GM12864 (cell line): ENCODE results near the gene HLF.
A peak's percentile ranks its signal among the peaks of the same experiment; 100 is the strongest.

ENCODE experiments used
- DNase-seq: peaks from one replicate; pipeline ENCODE4 v3.0.0-alpha.2; 2011; ENCODE audit warnings: low read depth
- H3K4me3 ChIP-seq: 2 replicates; pipeline ENCODE4 v1.5.1; 2011; ENCODE audit warnings: mild to moderate bottlenecking, low read depth, low read length, control low read depth
- TF ChIP-seq, protein P1 (sequence below): IDR thresholded peaks from 2 replicates; pipeline ENCODE4 v1.5.1; 2011; ENCODE audit warnings: low read depth, mild to moderate bottlenecking, moderate library complexity, low read length, control low read depth, inconsistent platforms; ENCODE audit errors: missing control alignments

The HLF gene, protein sequence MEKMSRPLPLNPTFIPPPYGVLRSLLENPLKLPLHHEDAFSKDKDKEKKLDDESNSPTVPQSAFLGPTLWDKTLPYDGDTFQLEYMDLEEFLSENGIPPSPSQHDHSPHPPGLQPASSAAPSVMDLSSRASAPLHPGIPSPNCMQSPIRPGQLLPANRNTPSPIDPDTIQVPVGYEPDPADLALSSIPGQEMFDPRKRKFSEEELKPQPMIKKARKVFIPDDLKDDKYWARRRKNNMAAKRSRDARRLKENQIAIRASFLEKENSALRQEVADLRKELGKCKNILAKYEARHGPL

GRCh38 chr17:55264645-55265298 lies at the start of gene HLF:
Gene HLF, plus strand, starts transcription at chr17:55264960. Its CDS starts 525 bp downstream, at chr17:55265485.
- H3K4me3 ChIP-seq: peak within 1 kb of the TSS; percentile 28; the same call in 1 of the 2 replicates
- TF ChIP-seq, protein P1, sequence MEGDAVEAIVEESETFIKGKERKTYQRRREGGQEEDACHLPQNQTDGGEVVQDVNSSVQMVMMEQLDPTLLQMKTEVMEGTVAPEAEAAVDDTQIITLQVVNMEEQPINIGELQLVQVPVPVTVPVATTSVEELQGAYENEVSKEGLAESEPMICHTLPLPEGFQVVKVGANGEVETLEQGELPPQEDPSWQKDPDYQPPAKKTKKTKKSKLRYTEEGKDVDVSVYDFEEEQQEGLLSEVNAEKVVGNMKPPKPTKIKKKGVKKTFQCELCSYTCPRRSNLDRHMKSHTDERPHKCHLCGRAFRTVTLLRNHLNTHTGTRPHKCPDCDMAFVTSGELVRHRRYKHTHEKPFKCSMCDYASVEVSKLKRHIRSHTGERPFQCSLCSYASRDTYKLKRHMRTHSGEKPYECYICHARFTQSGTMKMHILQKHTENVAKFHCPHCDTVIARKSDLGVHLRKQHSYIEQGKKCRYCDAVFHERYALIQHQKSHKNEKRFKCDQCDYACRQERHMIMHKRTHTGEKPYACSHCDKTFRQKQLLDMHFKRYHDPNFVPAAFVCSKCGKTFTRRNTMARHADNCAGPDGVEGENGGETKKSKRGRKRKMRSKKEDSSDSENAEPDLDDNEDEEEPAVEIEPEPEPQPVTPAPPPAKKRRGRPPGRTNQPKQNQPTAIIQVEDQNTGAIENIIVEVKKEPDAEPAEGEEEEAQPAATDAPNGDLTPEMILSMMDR: no peak

DNA sequence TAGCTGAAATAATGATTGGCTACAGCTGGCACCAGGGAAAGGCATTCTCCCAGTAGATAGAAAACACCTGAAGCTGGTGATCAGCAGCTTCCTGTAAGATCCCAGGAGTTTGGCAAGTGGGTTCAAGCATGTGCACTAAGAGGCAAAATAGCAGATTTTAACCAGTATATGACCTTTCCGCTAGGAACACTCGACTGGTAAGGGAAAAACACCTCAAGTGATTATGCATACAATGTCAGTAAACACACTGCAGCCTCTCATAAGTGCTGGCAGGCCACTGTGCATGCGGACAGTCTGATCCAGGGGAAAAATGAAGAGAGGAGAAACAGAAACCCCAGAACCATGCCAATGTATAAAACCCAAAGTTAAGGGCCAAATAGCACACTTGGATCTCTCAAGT lies 49.0 kb upstream of the HLF start:
- H3K4me3 ChIP-seq: no peak overlapping the region
- DNase-seq: no peak
- TF ChIP-seq, protein P1: no peak

More at GRCh38 chr17:55264645-55265298, at the start of gene HLF:
- peak; percentile 22 for DNase-seq

DNA sequence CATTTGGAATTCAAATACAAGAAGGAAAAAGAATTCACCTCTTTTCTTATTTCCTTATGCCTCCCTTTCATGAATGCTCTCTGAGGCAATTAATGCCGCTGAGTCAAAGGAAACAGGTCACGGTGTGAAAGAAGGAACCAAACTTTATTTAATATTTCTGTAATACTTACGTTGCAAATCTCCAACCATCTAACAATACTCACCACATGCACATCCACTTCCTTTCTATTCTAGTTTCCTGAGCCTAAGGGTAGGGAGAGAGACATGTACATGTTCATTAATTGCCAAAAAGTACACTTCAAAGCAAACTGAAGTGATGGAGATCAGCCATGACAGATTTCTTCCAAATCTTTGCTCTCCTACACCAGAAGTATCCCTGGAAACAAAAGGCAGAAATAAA lies 47.9 kb upstream of the HLF start:
- H3K4me3 ChIP-seq: no peak overlapping the region

GRCh38 chr17:55219459-55219858 lies 45.3 kb upstream of the HLF start:
- no peak for DNase-seq
- no peak overlapping the region for H3K4me3 ChIP-seq
- TF ChIP-seq, protein P1: no peak

More for the DNA sequence above, 47.9 kb upstream of the HLF start:
- TF ChIP-seq, protein P1: no peak
- no peak for DNase-seq

DNA sequence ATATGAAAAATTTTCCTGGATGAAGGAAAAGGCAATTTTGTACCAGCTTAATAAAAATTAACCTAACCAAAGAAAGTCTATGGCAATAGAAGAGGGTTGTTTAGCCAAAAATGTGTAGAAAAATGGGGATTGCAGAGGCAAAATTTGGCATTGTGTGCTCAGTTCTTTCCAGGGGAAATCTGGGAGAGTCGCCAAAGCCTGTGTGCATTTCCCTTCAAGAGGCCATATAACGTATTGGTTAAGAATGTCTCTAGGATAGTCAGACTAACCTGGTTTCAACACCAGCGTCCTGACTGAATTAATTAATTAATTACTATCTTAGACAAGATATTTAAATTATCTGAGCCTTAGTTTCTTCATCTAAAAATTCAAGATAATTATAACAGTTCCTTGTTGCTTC lies 44.8 kb upstream of the HLF start:
- no peak overlapping the region for H3K4me3 ChIP-seq
- no peak for DNase-seq
- TF ChIP-seq, protein P1: no peak

DNA sequence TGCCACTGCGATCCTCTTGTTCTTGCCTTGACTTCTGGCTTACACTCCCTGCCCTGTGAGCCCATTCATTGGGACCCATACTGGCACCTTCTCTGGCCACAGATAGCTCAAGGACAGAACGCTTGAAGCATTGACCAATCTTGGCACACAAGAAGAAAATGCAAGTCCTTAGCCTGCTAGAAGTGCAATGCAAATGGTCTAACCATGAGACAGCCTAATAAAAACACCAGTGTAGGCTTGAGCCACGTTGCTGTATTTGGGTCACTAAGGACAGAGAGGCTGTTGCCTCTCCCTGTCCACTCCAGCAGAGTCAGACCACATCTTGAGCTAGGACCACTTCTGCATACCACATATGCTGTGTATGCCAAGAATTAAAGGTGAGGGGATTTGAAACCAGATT lies 41.2 kb upstream of the HLF start:
- no peak overlapping the region for H3K4me3 ChIP-seq
- TF ChIP-seq, protein P1: no peak

DNA sequence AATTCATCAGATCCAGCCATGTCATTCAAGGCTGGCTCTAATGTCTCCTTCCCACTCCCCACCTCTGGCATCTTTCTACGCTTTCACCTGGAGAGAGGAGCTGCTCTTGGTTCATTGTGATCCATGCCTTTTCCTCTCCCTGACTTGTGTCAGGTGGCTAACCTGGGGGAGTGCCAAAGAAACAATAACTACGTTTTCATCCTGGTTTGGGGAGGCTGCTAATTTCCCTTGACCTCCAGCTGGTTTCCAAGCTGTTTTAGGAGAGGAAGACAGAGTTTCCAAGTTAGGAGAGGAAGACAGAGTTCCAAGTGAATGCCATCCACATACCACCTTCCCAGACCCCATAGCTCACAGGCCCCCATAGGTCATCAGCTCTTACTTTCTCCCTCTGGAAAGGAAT lies 40.0 kb upstream of the HLF start:
- TF ChIP-seq, protein P1: no peak
- H3K4me3 ChIP-seq: no peak overlapping the region
- no peak for DNase-seq

More for the DNA sequence above, 41.2 kb upstream of the HLF start:
- no peak for DNase-seq
